GM18907 (cell line): ENCODE measurements around the gene NT5C3A.
A peak's percentile ranks its signal among the peaks of the same experiment; 100 is the strongest.

Source experiments
- ATAC-seq: cut with Tn5 transposase; IDR thresholded peaks from one replicate; pipeline ENCODE4 v1.9.1; 2021; ENCODE audit warnings: mild to moderate bottlenecking, moderate library complexity; ENCODE audit not compliant: unreplicated experiment

The NT5C3A gene

DNA sequence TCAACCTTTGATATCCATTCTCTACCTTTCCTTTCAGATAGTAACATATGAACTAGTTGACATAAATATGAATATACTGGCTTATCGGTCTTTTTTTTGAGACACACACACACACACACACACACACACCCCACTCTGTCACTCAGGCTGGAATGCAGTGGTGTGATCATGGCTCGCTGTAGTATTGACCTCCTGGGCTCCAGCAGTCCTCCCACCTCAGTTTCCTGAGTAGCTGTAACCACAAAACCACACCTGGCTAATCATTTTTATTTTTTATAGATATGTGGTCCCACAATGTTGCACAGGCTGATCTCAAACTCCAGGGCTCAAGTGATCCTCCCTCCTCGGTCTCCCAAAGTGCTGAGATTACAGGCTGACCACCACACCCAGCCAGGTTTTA, 14.2 kb upstream of the NT5C3A start:
- ATAC-seq: peak; percentile 91

DNA sequence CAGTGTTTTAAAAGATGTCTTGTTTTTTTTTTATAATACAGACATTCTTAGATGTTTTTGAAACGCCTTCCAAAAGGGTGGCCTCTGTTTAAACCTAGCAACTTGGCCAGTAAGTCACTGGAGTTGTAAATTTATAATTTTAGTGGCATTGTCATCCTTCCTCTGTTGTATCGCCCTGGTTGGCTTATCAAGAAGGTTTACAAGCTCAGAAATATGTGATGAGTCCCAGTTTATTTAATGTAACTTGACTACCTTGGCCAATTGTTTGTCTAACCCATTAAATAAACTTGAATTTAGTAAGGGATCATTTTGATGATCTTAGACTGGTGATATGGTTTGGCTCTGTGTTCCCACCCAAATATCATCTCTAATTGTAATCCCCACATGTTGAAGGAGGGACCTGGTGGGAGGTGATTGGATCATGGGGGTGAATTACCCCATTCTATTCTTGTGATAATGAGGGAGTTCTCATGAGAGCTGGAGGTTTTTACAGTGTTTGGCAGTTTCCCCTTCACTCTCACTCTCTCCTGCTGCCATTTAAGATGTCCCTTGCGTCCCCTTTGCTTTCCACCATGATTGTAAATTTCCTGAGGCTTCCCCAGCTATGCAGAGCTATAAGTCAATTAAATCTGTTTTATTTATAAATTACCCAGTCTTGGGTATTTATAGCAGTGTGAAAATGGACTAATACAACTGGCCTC, 13.4 kb upstream of the NT5C3A start:
- ATAC-seq: no peak

DNA sequence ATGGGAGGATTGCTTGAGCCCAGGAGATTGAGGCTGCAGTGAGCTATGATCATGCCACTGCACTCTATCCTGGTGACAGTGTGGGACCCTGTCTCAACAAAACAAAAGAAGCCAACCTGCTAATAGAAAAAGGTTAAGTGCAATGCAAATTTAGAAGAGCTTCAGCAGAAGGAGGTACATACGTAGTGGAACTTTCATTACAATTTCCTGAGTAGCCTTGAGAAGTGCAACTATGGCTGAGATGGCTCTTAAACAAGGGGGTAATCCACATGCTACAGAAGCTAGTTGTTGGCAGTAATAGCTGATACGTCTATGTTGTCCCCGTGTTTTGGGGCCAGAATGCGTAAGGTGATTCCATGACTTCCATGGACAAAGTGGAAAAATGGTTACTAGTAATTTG, 10.7 kb upstream of the NT5C3A start:
- ATAC-seq: no peak

DNA sequence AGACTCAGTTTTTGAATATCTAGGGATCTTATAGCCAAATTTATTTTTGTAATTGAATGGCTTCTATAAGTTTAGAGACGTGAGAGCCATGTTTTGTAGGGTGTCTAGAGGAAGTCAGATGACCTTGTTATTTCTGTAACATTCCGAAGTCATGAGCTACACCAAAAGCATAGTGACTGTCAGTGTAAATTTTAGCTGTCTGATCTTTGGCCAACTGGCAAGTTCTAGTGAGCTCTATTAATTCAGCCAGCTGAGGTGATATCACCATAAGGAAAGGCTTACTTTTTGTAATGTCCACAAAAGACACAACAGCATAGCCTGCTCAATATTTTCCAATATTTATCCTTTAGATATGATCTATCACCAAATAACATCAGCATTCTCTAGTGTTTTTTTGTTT, 9.9 kb upstream of the NT5C3A start:
- no peak for ATAC-seq

DNA sequence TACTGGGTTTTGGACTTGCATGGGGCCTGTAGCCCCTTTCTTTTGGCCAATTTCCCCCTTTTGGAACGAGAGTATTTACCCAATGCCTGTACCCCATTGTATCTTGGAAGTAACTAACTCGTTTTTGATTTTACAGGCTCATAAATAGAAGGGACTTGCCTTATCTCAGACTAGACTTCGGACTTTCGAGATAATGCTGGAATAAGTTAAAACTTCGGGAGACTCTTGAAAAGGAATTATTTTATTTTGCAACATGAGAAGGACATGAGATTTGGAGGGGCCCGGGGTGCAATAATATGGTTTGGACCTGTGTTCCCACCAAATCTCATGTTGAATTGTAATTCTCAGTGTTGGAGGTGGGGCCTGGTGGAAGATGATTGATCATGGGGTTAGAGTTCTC, 8.3 kb upstream of the NT5C3A start:
- no peak for ATAC-seq

DNA sequence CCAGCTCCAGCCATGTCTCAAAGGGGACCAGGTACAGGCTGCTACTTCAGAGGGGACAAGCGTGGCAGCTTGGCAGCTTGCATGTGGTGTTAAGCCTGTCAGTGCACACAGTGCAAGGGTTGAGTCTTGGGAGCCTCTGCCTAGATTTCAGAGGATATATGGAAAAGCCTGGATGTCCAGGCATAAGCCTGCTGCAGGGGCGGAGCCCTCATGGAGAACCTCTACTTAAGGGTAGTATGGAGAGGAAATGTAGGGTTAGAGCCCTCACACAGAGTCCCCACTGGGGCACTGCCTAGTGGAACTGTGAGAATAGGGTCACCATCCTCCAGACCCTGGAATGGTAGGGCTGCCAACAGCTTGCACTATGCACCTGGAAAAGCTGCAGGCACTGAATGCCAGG, 7.7 kb upstream of the NT5C3A start:
- no peak for ATAC-seq

DNA sequence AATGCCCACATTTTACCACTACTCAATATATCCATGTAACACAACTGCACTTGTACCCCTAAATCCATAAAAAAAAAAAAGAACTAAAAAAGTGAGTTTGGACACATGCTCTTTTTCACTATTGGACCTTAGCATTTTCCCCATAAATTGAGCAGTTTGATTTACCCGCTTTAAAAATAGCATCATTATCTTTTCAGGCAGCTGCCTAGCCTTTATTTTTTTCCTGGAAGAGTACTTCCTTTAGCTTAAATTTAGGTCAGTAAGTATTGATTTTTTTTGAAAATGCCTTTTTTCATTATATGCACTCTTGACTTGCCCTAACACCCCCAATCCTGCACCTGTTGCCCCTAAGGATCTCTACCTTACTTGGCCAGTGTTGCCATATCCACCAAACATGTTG, 5.3 kb upstream of the NT5C3A start:
- ATAC-seq: no peak

DNA sequence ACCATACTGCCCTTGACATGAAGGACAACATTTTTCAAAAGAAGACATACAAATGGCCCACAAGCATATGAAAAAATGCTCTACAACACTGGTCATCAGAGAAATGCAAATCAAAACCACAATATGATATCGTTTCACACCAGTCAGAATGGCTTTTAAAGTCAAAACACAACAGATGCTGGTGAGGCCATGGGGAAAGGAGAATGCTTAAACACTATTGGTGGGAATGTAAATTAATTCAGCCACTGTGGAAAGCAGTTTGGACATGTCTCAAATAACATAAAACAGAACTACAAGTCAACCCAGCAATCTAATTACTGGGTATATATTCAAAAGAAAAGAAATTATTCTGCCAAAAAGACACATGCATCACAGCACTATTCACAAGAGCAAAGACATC, 4.2 kb upstream of the NT5C3A start:
- no peak for ATAC-seq

DNA sequence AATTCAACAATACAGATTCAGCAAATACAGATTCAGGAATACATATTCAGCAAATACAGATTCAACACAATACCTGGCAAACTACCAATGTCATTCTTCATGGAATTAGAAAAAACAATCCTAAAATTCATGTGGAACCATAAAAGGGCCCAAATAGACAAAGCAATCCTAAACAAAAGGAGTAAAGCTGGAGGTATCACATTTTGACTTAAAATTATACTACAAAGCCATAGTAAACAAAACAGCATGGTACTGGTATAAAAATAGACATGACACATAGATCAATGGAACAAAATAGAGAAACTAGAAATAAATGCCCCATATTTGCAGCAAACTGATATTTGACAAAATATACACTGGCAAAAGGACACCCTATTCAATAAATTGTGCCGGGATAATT, 3.4 kb upstream of the NT5C3A start:
- ATAC-seq: no peak

DNA sequence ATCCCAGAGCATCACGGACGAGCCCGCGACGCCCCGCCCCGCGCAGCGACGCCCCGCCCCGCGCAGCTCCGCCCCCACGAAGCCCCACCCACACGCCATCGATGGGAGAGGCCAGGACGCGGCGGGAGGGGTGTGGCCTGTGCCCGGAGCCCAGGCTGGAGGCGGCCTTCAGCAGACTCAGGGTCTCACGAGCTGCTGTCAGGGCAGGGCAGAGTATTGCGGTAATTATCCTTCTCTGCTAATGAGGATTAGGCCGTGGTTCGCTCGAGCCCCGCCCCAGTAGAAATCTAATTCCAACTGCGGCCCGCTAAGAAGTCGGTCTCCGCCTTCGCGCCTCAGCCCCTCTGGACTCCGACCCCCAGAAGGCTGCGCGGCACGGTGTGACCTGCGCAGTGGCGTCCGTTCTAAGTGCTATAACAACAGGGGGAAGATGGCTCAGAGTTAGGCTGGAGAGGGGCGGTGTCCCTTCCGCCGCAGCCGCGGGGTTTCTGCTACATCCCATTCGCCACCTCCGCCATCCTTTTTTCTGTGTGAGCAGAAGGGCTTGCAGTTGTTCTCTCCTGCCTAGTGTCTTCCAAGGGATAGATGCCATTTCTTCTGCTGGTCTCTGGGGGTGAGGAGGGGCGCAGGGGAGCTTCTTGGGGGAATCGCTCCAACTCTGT, 337 bp upstream of the NT5C3A start:
- ATAC-seq: peak; percentile 97

DNA sequence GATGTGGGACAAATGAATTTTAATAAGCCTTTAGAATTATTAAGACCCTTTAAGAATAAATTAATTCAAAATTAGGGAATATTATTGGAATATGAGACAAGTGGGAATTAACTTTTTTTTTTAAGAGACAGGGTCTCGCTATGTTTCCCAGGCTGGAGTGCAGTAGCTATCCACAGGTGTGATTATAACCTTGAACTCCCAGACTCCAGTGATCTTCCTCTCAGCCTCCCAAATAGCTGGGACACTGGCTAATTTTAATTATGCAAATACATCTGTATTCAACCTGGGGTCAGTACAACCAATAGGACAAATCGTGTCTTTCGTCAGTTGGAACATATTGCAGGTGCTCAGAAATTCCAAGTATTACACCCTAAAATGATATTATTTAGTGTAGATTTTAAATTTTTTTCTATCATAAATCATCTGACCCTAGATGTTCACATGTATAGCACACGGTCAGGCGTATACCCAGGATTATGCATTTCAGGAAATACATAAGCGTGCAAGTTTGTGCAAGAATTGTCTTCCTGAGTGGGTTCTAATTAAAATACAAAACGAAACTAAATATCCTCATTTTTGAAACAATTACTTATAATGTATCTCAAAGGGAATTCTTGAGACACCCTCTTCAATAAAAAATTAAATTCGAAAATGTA, 1.2 kb downstream of the NT5C3A start:
- no peak for ATAC-seq

DNA sequence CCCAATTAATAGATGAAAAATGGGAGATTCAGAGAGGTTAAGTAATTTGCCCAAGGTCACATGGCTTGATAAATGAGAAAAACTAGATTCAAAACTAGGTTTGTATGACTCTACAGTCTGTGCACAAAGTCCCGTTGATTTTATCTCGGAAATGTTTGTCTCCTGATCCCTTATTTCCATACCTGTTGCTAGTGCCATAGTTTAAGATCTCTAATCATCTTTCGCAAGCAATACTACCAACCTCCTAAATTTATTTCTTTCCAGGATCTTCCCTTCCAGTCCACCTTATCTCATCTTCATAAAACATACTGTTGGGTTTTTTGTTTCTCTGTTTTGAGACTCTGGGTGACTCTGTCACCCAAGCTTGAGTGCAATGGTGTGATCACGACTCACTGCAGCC, 2.9 kb downstream of the NT5C3A start:
- no peak for ATAC-seq

DNA sequence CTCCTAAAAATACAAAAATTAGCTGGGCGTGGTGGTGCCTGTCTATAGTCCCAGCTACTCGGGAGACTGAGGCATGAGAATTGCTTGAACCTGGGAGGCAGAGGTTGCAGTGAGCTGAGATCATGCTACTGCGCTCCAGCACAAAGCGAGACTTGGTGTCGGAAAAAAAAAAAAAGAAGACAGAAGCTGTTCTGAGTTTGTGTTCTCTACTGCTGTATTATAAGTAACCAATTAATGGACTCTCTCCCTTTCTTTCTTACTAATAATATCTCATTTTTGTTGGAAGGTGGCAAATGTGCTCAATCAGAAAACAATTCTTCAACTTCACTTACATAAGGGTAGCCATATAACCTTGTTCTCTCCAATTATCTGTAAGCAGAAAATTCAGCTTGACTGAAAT, 7.4 kb downstream of the NT5C3A start:
- no peak for ATAC-seq

DNA sequence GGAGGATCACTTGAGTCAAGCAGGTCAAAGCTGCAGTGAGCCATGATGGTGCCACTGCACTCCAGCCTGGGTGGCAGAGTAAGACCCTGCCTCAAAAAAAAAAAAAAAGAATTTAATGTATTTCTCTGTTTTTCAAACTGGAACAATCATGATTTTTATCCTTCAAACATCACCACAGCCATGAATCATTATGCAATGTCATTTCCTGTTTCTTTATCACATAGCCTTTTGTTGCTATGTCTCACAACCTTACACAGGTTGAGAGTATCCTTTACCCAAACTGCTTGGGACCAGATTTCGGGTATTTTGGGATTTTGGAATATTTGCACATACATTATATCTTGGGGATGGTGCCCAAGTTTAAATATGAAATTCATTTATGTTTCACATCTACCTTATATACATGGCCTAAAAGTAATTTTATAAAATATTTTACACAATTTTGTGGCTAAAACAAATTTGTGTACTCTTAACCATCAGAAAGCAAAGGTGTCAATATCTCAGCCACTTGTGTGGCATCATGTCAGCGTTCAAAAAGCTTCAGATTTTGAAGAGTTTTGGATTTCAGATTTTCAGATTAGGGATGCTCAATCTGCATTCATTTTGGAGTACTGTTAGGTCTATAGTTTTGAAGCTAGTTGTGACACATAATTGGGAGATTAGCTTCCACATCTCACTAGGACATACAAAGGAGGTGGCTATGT, 8.2 kb downstream of the NT5C3A start:
- peak; percentile 35 for ATAC-seq

DNA sequence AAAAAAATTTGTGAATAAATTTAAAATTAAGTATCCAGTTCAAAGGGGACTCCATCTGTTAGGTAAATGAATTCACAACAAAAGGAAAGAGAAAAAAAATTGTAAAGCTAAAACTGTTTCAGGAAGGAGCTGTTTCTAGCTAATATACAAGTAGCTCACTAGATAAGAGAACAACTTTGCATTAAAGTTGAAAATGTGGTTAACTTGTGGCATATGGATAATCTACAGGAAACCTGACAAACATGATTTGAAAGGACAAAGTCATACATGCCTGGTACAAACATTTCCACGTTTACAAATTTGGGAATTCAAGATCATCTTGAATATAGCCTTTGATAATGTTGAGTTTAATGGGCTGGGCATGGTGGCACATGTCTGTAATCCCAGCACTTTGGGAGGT, 8.9 kb downstream of the NT5C3A start:
- ATAC-seq: no peak

DNA sequence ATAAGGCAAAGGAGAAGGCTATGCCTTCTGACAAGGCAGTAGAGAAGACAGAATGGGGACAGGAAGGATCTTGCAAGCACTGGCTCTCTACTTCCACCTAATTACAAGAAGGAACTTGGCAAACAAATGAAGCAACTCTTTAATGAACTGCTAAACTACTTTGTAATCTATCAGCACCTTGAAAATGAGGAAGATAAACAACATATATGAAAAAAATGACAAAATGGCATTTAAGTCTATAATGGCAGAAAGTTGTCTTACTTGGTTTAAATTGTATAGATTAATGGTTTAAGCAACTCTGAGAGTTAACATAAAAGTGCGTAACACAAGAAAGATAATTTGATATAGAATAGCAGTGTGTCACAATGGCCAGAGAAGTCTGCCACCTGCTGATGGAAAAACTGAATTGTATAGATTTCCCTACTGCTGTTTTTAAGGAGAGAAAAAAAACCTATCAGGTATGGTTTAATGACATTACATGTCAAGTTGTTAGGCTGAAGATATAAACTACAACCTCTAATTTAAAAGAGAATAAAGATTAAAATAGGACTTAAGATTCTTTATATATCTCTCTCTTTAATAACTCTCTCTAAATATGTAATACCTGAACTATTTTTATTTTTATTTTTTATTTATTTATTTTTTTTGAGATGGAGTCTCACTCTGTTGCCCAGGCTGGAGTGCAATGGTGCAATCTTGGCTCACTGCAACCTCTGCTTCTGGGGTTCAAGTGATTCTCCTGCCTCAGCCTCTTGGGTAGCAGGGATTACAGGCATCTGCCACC, 11.8 kb downstream of the NT5C3A start:
- ATAC-seq: peak; percentile 50

DNA sequence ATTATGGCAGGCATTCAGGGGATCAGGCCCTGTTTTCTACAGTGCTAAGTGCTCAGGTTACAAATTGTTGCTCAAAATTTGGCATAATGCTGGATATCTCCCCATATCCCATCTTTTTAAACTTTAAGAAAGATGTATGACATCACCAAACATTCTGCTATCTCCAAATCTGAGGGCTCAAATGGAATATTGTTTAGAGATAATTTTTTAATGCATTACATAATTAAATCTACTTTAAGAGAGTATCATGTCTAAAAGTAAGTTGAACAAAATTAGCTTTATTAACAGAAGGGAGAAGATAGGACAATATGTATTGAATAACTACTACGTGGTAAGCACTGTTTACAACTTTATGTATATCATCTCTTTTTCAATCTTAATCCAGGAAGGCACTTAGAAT, 13.9 kb downstream of the NT5C3A start:
- no peak for ATAC-seq

DNA sequence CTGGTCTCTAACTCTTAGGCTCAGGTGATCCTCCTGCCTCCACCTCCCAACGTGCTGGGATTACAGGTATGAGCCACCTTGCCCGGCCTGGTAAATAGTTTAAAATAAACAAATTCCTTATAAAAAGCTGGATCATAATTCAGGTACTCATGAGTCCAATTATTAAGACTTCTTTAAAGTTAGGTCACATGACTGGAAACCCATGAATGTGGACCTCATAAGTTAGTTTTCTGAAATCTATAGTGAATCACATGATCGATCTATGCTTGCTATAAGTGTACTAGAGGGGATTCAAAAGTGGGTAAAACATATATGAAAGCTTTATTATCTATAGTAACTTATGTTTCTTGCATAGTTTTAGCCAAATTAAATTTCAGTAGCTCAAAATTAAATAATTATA, 14.3 kb downstream of the NT5C3A start:
- no peak for ATAC-seq

DNA sequence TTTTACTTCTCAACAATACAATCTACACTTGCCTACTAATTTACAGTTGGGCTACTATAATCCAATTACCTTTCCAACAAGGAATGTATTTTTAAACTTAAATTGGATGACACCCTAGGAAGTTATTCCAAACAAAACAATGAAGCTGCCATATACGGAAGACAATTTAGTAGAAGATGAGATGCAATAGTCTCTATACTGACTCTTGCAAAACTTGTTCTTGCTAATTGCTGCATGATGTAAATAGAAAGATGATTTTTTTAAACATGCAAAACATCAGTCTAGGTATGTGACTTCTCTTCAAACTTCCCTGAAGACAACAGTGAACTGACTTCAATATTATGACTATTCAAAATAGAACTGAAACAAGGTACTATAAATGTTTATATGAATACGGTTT, 17.6 kb downstream of the NT5C3A start:
- ATAC-seq: no peak

DNA sequence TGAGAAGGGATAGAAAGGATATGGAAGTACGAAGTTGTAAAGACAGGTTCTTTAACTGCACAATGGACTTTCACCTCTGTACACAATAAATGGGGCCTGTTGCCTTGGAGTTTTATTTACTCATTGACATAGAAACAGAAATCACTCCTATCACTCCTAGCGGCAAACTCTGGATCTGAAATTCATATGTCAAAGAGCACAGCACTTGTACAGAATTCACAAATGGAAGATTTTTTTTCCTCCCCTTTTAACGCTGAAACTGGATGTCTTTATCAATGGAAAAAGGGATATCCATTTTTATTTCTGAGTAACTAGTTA, 18.2 kb downstream of the NT5C3A start:
- no peak for ATAC-seq
